Breast epithelium (tissue), 3 donors: Measurements from ENCODE around the gene NLRP4.

Experiments used
- CTCF ChIP-seq, 3 donors: fragments of 450-650 bp; IDR thresholded peaks; one replicate each; pipeline ENCODE4 v1.5.1; 2016 to 2017; ENCODE audit warnings: antibody characterized with exemption in 3 of 3, mild to moderate bottlenecking in 3 of 3, moderate library complexity in 3 of 3
- POLR2AphosphoS5 ChIP-seq, 3 donors: sonication (generic); formaldehyde crosslinking; IDR thresholded peaks; one replicate each; pipeline ENCODE4 v1.6.1; 2017; ENCODE audit warnings: antibody characterized with exemption in 3 of 3

GRCh38 chr19:55923556-55923955 lies 87.2 kb downstream of the NLRP4 start:
- TF ChIP-seq CTCF (IDR thresholded peaks at IDR 0.05) (no peak), POLR2AphosphoS5 (IDR thresholded peaks at IDR 0.05) (no peak)
